Measurements from ENCODE around the gene CRABP2.

GRCh38 chr1:156708218-156708661 lies 2.9 kb upstream of the CRABP2 start:
- TF ChIP-seq CHD4 (IDR thresholded peaks at IDR 0.05; ENCODE audit: borderline replicate concordance, low read length), result no peak
- no peak for TF ChIP-seq CTCF (CRISPR knock-in tag; IDR thresholded peaks at IDR 0.05)
- no peak for TF ChIP-seq NR2C2 (CRISPR knock-in tag; IDR thresholded peaks at IDR 0.05; ENCODE audit: borderline replicate concordance)
- TF ChIP-seq POLR2A (IDR thresholded peaks at IDR 0.05; ENCODE audit: insufficient read depth in 1 of 2, low read depth in 2 of 2, low read length in 2 of 2), result no peak
